Osteocyte (in vitro differentiated cells): Measurements from ENCODE around the gene KIF13A. TPM values are rescaled to one million over a fixed set of nuclear protein-coding genes. Genes with fewer than 3 reads are reported as not detected.
A peak's percentile ranks its signal among the peaks of the same experiment; 100 is the strongest.

ENCODE experiments used
- DNase-seq: peaks from one replicate; pipeline ENCODE4 v3.0.0; 2021; ENCODE audit warnings: mixed read lengths; ENCODE audit not compliant: unreplicated experiment; ENCODE audit errors: extremely low spot score
- H3K27ac Mint-ChIP-seq: one replicate; pipeline ENCODE4 v1.8.0; 2021; ENCODE audit warnings: mild to moderate bottlenecking, mixed read lengths; ENCODE audit not compliant: unreplicated experiment
- H3K27me3 Mint-ChIP-seq: one replicate; pipeline ENCODE4 v1.8.0; 2021; ENCODE audit warnings: mixed read lengths; ENCODE audit not compliant: unreplicated experiment
- H3K36me3 Mint-ChIP-seq: one replicate; pipeline ENCODE4 v1.8.0; 2021; ENCODE audit warnings: mixed read lengths; ENCODE audit not compliant: unreplicated experiment
- H3K4me1 Mint-ChIP-seq: one replicate; pipeline ENCODE4 v1.8.0; 2021; ENCODE audit warnings: mixed read lengths; ENCODE audit not compliant: unreplicated experiment
- H3K4me3 Mint-ChIP-seq: one replicate; pipeline ENCODE4 v1.8.0; 2021; ENCODE audit warnings: mild to moderate bottlenecking, moderate library complexity, mixed read lengths; ENCODE audit not compliant: unreplicated experiment
- H3K9me3 Mint-ChIP-seq: one replicate; pipeline ENCODE4 v1.8.0; 2021; ENCODE audit warnings: mixed read lengths; ENCODE audit not compliant: unreplicated experiment
- CTCF ChIP-seq: fragments of 200-600 bp; sonication (generic); IDR thresholded peaks from 2 replicates; pipeline ENCODE4 v1.5.0; 2021; ENCODE audit warnings: antibody characterized with exemption, mild to moderate bottlenecking, moderate library complexity
- total RNA-seq: library from RNA; stranded (reverse); gene quantifications from 2 replicates; pipeline ENCODE4 v1.2.1, GENCODE V29; 2021

The KIF13A gene
- total RNA-seq, 1 donor from 2014 or later, result 47.5 TPM

- H3K9me3 Mint-ChIP-seq, result no peaks in the 10 kb centered on the region
- no peak for DNase-seq
- H3K27ac Mint-ChIP-seq, result no peak overlapping the region
- no peak for TF ChIP-seq CTCF
- no peaks in the 10 kb centered on the region for H3K27me3 Mint-ChIP-seq
- H3K36me3 Mint-ChIP-seq, result no peaks in the 10 kb centered on the region
- H3K4me1 Mint-ChIP-seq, result no peaks in the 10 kb centered on the region
- no peak overlapping the region for H3K4me3 Mint-ChIP-seq
These were observed 43.8 kb upstream of the KIF13A start for GRCh38 chr6:18031189-18031588.

- H3K36me3 Mint-ChIP-seq, result no peaks in the 10 kb centered on the region
- no peaks in the 10 kb centered on the region for H3K27me3 Mint-ChIP-seq
- no peaks in the 10 kb centered on the region for H3K9me3 Mint-ChIP-seq
- no peak overlapping the region for H3K4me3 Mint-ChIP-seq
- no peak for TF ChIP-seq CTCF
- peaks cover 4% of the 10 kb centered on the region for H3K4me1 Mint-ChIP-seq
- H3K27ac Mint-ChIP-seq, result no peak overlapping the region
- no peak for DNase-seq
These were observed 40.9 kb upstream of the KIF13A start for GRCh38 chr6:18028332-18028731.

GRCh38 chr6:18025596-18025995, 38.2 kb upstream of the KIF13A start:
- peak; percentile 17 for DNase-seq
- H3K36me3 Mint-ChIP-seq, result no peaks in the 10 kb centered on the region
- H3K27me3 Mint-ChIP-seq, result no peaks in the 10 kb centered on the region
- peaks cover 17% of the 10 kb centered on the region for H3K4me1 Mint-ChIP-seq
- no peak overlapping the region for H3K27ac Mint-ChIP-seq
- no peak overlapping the region for H3K4me3 Mint-ChIP-seq
- no peak for TF ChIP-seq CTCF
- no peaks in the 10 kb centered on the region for H3K9me3 Mint-ChIP-seq

- H3K4me3 Mint-ChIP-seq, result no peak overlapping the region
- DNase-seq, result peak; percentile 21
- H3K4me1 Mint-ChIP-seq, result peaks cover 17% of the 10 kb centered on the region
- H3K27me3 Mint-ChIP-seq, result no peaks in the 10 kb centered on the region
- no peaks in the 10 kb centered on the region for H3K36me3 Mint-ChIP-seq
- no peak overlapping the region for H3K27ac Mint-ChIP-seq
- no peak for TF ChIP-seq CTCF
- H3K9me3 Mint-ChIP-seq, result no peaks in the 10 kb centered on the region
These were observed 37.4 kb upstream of the KIF13A start for GRCh38 chr6:18024876-18025275.

- H3K4me3 Mint-ChIP-seq, result no peak overlapping the region
- H3K27me3 Mint-ChIP-seq, result no peaks in the 10 kb centered on the region
- no peak overlapping the region for H3K27ac Mint-ChIP-seq
These were observed 36.5 kb upstream of the KIF13A start for GRCh38 chr6:18023891-18024290.

More at GRCh38 chr6:18023891-18024290, 36.5 kb upstream of the KIF13A start:
- Mint-ChIP-seq H3K4me1 (peaks cover 17% of the 10 kb centered on the region), H3K36me3 (no peaks in the 10 kb centered on the region), H3K9me3 (no peaks in the 10 kb centered on the region)
- peak; percentile 10 for DNase-seq
- TF ChIP-seq CTCF, result no peak
